ENCODE data around the gene EPHB6. TPM values are rescaled to one million over a fixed set of nuclear protein-coding genes. Genes with fewer than 3 reads are reported as not detected.

The EPHB6 gene
- total RNA-seq, 1 donor: 4.0 TPM

DNA sequence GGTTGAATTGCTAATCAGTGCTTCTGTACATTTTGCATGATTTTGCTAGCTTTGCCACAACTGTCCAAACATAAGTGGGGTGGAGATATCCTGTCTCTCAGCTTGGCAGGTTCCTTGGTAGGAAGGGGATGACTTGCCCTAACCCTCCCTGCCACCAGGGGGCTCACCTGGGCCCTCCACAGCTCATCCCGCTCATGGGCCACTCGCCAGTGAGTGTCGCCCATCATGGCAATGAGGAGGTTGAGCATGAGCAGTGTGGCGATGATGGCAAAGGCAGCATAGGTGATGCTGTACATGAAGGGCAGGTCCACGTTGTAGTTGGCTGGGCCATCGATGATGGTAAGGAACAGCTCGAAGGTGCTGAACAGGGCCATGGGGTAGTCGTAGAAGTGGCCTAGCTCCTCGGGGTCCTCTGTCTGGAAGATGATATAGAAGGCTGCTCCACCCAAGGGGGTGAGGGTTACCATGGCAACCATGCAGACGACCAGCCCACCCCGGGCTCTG is 18.5 kb downstream of the EPHB6 start:
- Histone ChIP-seq H3K79me2 (ENCODE audit: insufficient read depth, low read length) (no peaks in the 10 kb centered on the region), H3K4me3 (ENCODE audit: insufficient read depth, low read length) (no peak overlapping the region), H3K27ac (ENCODE audit: low read depth, low read length) (no peak overlapping the region), H3K27me3 (ENCODE audit: insufficient read depth, low read length) (no peaks in the 10 kb centered on the region), H3K4me1 (ENCODE audit: insufficient read depth, low read length) (no peaks in the 10 kb centered on the region), H3K4me2 (ENCODE audit: insufficient read depth, low read length) (no peak overlapping the region), H3K9me3 (ENCODE audit: low read depth, low read length) (no peaks in the 10 kb centered on the region), H3K36me3 (ENCODE audit: insufficient read depth, low read length) (no peaks in the 10 kb centered on the region), H2AFZ (ENCODE audit: low read length) (no peak overlapping the region), H4K20me1 (ENCODE audit: insufficient read depth, low read length) (no peaks in the 10 kb centered on the region)
- TF ChIP-seq, protein P1, sequence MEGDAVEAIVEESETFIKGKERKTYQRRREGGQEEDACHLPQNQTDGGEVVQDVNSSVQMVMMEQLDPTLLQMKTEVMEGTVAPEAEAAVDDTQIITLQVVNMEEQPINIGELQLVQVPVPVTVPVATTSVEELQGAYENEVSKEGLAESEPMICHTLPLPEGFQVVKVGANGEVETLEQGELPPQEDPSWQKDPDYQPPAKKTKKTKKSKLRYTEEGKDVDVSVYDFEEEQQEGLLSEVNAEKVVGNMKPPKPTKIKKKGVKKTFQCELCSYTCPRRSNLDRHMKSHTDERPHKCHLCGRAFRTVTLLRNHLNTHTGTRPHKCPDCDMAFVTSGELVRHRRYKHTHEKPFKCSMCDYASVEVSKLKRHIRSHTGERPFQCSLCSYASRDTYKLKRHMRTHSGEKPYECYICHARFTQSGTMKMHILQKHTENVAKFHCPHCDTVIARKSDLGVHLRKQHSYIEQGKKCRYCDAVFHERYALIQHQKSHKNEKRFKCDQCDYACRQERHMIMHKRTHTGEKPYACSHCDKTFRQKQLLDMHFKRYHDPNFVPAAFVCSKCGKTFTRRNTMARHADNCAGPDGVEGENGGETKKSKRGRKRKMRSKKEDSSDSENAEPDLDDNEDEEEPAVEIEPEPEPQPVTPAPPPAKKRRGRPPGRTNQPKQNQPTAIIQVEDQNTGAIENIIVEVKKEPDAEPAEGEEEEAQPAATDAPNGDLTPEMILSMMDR (IDR thresholded peaks at IDR 0.05; ENCODE audit: extremely low read depth, low read depth, low read length): peak; percentile 37
- DNase-seq (ENCODE audit: insufficient read length, low spot score, missing footprints): peak; percentile 70

DNA sequence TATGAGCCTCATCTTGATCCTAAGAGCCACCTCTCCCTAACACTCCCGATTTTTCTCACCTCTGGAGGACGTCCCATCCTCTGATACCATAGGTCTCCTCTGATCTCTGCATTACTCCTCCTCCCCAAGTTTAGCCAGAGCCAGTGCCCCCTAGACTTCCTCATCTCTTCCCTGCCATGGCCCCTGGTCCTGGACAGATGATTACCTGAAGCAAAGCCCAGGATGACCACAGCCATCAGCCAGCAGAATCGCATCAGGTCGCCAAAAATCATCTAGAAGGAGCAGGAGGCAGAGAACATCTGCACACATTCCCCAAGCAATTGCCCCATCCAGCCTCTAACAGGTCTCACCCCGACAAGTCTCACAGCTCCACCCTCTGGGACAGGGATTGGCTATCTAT is 19.0 kb downstream of the EPHB6 start:
- Histone ChIP-seq H3K9me3 (ENCODE audit: low read depth, low read length) (no peaks in the 10 kb centered on the region), H3K27me3 (ENCODE audit: insufficient read depth, low read length) (no peaks in the 10 kb centered on the region), H3K4me1 (ENCODE audit: insufficient read depth, low read length) (no peaks in the 10 kb centered on the region), H3K36me3 (ENCODE audit: insufficient read depth, low read length) (no peaks in the 10 kb centered on the region), H3K27ac (ENCODE audit: low read depth, low read length) (no peak overlapping the region), H3K79me2 (ENCODE audit: insufficient read depth, low read length) (no peaks in the 10 kb centered on the region), H3K4me2 (ENCODE audit: insufficient read depth, low read length) (no peak overlapping the region), H2AFZ (ENCODE audit: low read length) (no peak overlapping the region), H4K20me1 (ENCODE audit: insufficient read depth, low read length) (no peaks in the 10 kb centered on the region), H3K4me3 (ENCODE audit: insufficient read depth, low read length) (no peak overlapping the region)
- TF ChIP-seq, protein P1 (IDR thresholded peaks at IDR 0.05; ENCODE audit: extremely low read depth, low read depth, low read length): no peak
- no peak for DNase-seq (ENCODE audit: insufficient read length, low spot score, missing footprints)

DNA sequence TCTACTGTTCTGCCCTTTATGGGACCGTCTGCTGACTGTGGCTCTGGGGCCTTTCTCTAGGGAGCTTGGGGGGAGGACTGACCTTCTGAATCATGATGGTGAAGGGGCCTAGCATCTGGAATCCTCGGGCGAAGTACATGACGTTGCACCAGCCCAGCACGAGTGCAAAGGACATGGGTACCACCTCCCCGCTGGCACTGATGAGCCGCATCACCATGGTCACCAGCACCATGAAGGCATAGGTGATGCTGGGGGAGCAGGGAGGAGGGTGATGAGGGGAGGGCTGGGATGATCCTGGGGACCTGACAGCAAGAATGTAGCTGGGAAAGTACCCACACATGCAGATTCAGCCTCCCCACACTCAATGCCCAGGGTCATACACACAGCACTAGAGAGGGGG is 19.5 kb downstream of the EPHB6 start:
- no peaks in the 10 kb centered on the region for H3K36me3 ChIP-seq (ENCODE audit: insufficient read depth, low read length)
- H3K4me2 ChIP-seq (ENCODE audit: insufficient read depth, low read length): no peak overlapping the region
- H4K20me1 ChIP-seq (ENCODE audit: insufficient read depth, low read length): no peaks in the 10 kb centered on the region
- no peak overlapping the region for H3K27ac ChIP-seq (ENCODE audit: low read depth, low read length)
- H3K79me2 ChIP-seq (ENCODE audit: insufficient read depth, low read length): no peaks in the 10 kb centered on the region
- H3K4me3 ChIP-seq (ENCODE audit: insufficient read depth, low read length): no peak overlapping the region
- H3K4me1 ChIP-seq (ENCODE audit: insufficient read depth, low read length): no peaks in the 10 kb centered on the region
- no peak overlapping the region for H2AFZ ChIP-seq (ENCODE audit: low read length)
- no peaks in the 10 kb centered on the region for H3K9me3 ChIP-seq (ENCODE audit: low read depth, low read length)
- DNase-seq (ENCODE audit: insufficient read length, low spot score, missing footprints): no peak
- peaks cover 1% of the 10 kb centered on the region for H3K27me3 ChIP-seq (ENCODE audit: insufficient read depth, low read length)
- TF ChIP-seq, protein P1 (IDR thresholded peaks at IDR 0.05; ENCODE audit: extremely low read depth, low read depth, low read length): no peak

DNA sequence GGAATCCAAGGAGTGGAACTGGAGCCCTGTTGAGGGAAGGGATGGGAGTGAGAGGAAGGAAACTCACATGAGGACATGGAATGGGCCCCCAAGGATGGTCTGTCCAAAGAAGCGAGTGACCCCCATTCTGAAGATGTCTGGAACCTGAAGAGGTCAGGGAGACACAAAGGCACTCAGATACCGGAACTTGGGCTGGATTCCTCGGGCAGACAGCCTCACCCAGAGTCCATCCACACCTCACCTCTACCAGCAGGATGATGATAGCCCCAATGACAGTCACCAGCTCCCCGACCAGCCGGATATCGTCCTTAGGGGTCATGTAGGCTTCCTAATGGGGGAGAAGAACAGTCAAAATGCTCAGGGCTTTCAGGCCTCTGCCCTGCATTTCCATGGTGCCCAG is 20.0 kb downstream of the EPHB6 start:
- DNase-seq (ENCODE audit: insufficient read length, low spot score, missing footprints): no peak
- Histone ChIP-seq H3K4me2 (ENCODE audit: insufficient read depth, low read length) (no peak overlapping the region), H3K9me3 (ENCODE audit: low read depth, low read length) (no peaks in the 10 kb centered on the region), H4K20me1 (ENCODE audit: insufficient read depth, low read length) (no peaks in the 10 kb centered on the region), H3K36me3 (ENCODE audit: insufficient read depth, low read length) (no peaks in the 10 kb centered on the region), H3K79me2 (ENCODE audit: insufficient read depth, low read length) (no peaks in the 10 kb centered on the region), H3K27me3 (ENCODE audit: insufficient read depth, low read length) (peaks cover 5% of the 10 kb centered on the region), H3K27ac (ENCODE audit: low read depth, low read length) (no peak overlapping the region), H3K4me1 (ENCODE audit: insufficient read depth, low read length) (no peaks in the 10 kb centered on the region), H3K4me3 (ENCODE audit: insufficient read depth, low read length) (no peak overlapping the region), H2AFZ (ENCODE audit: low read length) (no peak overlapping the region)
- TF ChIP-seq, protein P1 (IDR thresholded peaks at IDR 0.05; ENCODE audit: extremely low read depth, low read depth, low read length): no peak
